Measurements from ENCODE around the gene SGTB.

- TF ChIP-seq CTCF (conservative IDR thresholded peaks at IDR 0.05 in 1 of 2, IDR thresholded peaks at IDR 0.05 in 1 of 2; ENCODE audit: low read depth in 1 of 2, low read length in 2 of 2) (no peak), EZH2 (IDR thresholded peaks at IDR 0.05; ENCODE audit: low read length, missing control alignments) (no peak)
These were observed 15.9 kb upstream of the SGTB start for GRCh38 chr5:65737842-65738241.

Measured in fibroblast of lung (primary cell).